Measurements from ENCODE around the gene PRODH2. TPM values are rescaled to one million over a fixed set of nuclear protein-coding genes. Genes with fewer than 3 reads are reported as not detected.

The PRODH2 gene
- total and polyA plus RNA-seq, 4 donors, result 56.4 to 156 (median 114) TPM

DNA sequence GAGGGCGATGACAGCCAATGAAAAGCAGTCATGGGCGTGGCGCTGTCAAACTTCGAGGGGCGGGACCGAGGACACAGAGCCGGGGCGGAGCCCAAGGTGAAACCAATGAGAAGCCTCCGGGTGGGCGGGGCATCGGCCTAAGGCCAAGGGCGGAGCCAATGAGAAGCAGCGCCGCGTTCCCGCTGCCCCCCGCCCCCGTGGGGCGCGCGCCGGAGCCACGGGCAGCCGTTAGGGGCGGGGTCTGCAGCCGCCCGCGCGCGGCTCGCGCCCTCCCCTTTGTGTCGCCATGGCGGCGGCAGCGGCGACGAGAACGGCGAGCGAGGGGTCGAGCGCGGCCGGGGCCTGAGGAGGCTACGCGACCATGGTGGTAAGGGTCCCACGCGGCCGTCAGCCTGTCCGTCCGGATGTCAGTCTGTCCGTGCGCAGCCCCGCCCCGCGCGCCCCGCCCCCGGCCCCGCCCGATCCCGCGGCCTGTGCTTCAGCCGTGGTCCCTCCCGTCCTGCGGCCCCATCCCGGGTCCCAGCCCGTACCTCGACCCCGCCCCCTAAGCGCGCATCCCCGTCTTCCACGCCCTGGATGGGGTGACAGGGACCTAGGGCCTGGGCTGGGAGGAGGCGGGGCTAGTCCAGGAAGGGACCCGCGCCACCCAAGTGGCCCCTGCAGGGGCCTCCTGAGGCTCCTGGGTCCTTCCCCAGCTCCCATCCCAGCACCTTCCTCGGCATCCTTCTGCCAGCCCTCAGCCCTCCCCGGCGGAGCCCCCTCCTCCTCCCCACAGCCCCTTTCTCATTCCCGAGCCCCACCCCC is 37.1 kb downstream of the PRODH2 start, which contains the start of gene ARHGAP33:
Gene ARHGAP33 (plus strand): TSS at position 267 of the 804 bp plus-strand sequence. CDS start 95 bp downstream, at position 362.
- Histone ChIP-seq H3K9me3 (ENCODE audit: control insufficient read depth in 4 of 4, low read length in 3 of 4) (no peaks in the 10 kb centered on the region), H3K36me3 (ENCODE audit: control insufficient read depth in 4 of 4, insufficient read depth in 3 of 4, low read depth in 1 of 4, low read length in 3 of 4) (no peaks in the 10 kb centered on the region), H3K4me3 (ENCODE audit: low read depth in 1 of 3, low read length in 3 of 3) (peak within 1 kb of the TSS in 2 of 3 donors; percentile 71 to 85), H3K4me1 (ENCODE audit: control insufficient read depth in 4 of 4, insufficient read depth in 4 of 4, low read length in 3 of 4) (peaks cover 0 to 5% (median 4%) of the 10 kb centered on the region in 4 donors), H3K27me3 (ENCODE audit: control insufficient read depth in 4 of 4, insufficient read depth in 4 of 4, low read length in 3 of 4) (no peaks in the 10 kb centered on the region), H3K9ac (ENCODE audit: low read depth in 1 of 2, low read length in 2 of 2) (no peak within 1 kb of the TSS), H3K27ac (ENCODE audit: low read depth in 1 of 2, low read length in 2 of 2) (no peak within 1 kb of the TSS)
- peak; percentile 99 for DNase-seq (ENCODE audit: low spot score)
- TF ChIP-seq SP1 (IDR thresholded peaks at IDR 0.05) (peak; percentile 69), RAD21 (IDR thresholded peaks at IDR 0.05) (peak in 1 of 2 donors; percentile 25), NR2F2 (IDR thresholded peaks at IDR 0.05) (no peak)
- TF ChIP-seq, protein P1, sequence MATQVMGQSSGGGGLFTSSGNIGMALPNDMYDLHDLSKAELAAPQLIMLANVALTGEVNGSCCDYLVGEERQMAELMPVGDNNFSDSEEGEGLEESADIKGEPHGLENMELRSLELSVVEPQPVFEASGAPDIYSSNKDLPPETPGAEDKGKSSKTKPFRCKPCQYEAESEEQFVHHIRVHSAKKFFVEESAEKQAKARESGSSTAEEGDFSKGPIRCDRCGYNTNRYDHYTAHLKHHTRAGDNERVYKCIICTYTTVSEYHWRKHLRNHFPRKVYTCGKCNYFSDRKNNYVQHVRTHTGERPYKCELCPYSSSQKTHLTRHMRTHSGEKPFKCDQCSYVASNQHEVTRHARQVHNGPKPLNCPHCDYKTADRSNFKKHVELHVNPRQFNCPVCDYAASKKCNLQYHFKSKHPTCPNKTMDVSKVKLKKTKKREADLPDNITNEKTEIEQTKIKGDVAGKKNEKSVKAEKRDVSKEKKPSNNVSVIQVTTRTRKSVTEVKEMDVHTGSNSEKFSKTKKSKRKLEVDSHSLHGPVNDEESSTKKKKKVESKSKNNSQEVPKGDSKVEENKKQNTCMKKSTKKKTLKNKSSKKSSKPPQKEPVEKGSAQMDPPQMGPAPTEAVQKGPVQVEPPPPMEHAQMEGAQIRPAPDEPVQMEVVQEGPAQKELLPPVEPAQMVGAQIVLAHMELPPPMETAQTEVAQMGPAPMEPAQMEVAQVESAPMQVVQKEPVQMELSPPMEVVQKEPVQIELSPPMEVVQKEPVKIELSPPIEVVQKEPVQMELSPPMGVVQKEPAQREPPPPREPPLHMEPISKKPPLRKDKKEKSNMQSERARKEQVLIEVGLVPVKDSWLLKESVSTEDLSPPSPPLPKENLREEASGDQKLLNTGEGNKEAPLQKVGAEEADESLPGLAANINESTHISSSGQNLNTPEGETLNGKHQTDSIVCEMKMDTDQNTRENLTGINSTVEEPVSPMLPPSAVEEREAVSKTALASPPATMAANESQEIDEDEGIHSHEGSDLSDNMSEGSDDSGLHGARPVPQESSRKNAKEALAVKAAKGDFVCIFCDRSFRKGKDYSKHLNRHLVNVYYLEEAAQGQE (IDR thresholded peaks at IDR 0.05), result no peak
- TF ChIP-seq, protein P2, sequence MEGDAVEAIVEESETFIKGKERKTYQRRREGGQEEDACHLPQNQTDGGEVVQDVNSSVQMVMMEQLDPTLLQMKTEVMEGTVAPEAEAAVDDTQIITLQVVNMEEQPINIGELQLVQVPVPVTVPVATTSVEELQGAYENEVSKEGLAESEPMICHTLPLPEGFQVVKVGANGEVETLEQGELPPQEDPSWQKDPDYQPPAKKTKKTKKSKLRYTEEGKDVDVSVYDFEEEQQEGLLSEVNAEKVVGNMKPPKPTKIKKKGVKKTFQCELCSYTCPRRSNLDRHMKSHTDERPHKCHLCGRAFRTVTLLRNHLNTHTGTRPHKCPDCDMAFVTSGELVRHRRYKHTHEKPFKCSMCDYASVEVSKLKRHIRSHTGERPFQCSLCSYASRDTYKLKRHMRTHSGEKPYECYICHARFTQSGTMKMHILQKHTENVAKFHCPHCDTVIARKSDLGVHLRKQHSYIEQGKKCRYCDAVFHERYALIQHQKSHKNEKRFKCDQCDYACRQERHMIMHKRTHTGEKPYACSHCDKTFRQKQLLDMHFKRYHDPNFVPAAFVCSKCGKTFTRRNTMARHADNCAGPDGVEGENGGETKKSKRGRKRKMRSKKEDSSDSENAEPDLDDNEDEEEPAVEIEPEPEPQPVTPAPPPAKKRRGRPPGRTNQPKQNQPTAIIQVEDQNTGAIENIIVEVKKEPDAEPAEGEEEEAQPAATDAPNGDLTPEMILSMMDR (IDR thresholded peaks at IDR 0.05; ENCODE audit: low read depth, low read length, missing input control), result no peak
- WGBS, result 3% methylated on average over 82 of the region's 82 CpGs

- Histone ChIP-seq H3K27me3 (ENCODE audit: control insufficient read depth in 4 of 4, insufficient read depth in 4 of 4, low read length in 3 of 4) (no peaks in the 10 kb centered on the region), H3K9ac (ENCODE audit: low read depth in 1 of 2, low read length in 2 of 2) (no peak overlapping the region), H3K9me3 (ENCODE audit: control insufficient read depth in 4 of 4, low read length in 3 of 4) (no peaks in the 10 kb centered on the region), H3K4me1 (ENCODE audit: control insufficient read depth in 4 of 4, insufficient read depth in 4 of 4, low read length in 3 of 4) (peaks cover 0 to 5% (median 4%) of the 10 kb centered on the region in 4 donors), H3K4me3 (ENCODE audit: low read depth in 1 of 3, low read length in 3 of 3) (peak overlapping the region in 1 of 3 donors; percentile 71), H3K36me3 (ENCODE audit: control insufficient read depth in 4 of 4, insufficient read depth in 3 of 4, low read depth in 1 of 4, low read length in 3 of 4) (no peaks in the 10 kb centered on the region), H3K27ac (ENCODE audit: low read depth in 1 of 2, low read length in 2 of 2) (no peak overlapping the region)
- no peak for DNase-seq (ENCODE audit: low spot score)
- no peak for TF ChIP-seq RAD21 (IDR thresholded peaks at IDR 0.05)
- no peak for TF ChIP-seq YY1 (IDR thresholded peaks at IDR 0.05)
- no peak for TF ChIP-seq ATF3 (IDR thresholded peaks at IDR 0.05)
- no peak for TF ChIP-seq SP1 (IDR thresholded peaks at IDR 0.05)
- TF ChIP-seq, protein P2 (IDR thresholded peaks at IDR 0.05; ENCODE audit: low read depth, low read length, missing input control), result no peak
- 40% methylated on average over 9 of the region's 9 CpGs for WGBS
Measured at GRCh38 chr19:35775046-35775297, 37.7 kb downstream of the PRODH2 start.
